IMR-90 (cell line): Measurements from ENCODE around the gene THEM5. TPM values are rescaled to one million over a fixed set of nuclear protein-coding genes. Genes with fewer than 3 reads are reported as not detected.

Source experiments
- ATAC-seq: fragments of 200-7000 bp; cut with Tn5 transposase; 2 replicates; pipeline ENCODE4 v1.9.1; 2020; ENCODE audit warnings: low read depth, mild to moderate bottlenecking, moderate library complexity
- BruUV-seq: library from RNA; stranded (reverse); fragments of 400-500 nt; replicated peaks from 2 replicates; lab custom pipeline; 2021; lab: Mats Ljungman, UMichigan
- CTCF ChIA-PET: fragments of 300-600 bp; formaldehyde crosslinking; extraction: SDS; loops from one replicate; lab custom pipeline; 2021; ENCODE audit warnings: antibody characterized with exemption; lab: Yijun Ruan, JAX
- POLR2A ChIA-PET: fragments of 300-600 bp; sonication (Branson Sonifier 250); formaldehyde crosslinking; loops from one replicate; lab custom pipeline; 2022; ENCODE audit warnings: antibody characterized with exemption; ENCODE audit not compliant: unreplicated experiment; lab: Charles Lee
- DNase-seq: peaks from one replicate; pipeline ENCODE4 v3.0.0; 2013
- H2AFZ ChIP-seq: replicated peaks from 2 replicates; pipeline ENCODE3; 2013; ENCODE audit warnings: low read length, mild to moderate bottlenecking; ENCODE audit not compliant: poor library complexity
- H2AK5ac ChIP-seq: 2 replicates; pipeline ENCODE4 v1.6.1; 2013; ENCODE audit warnings: low read depth, low read length, inconsistent platforms
- H2AK9ac ChIP-seq: replicated peaks from 2 replicates; pipeline ENCODE3; 2013; ENCODE audit warnings: mild to moderate bottlenecking, low read depth, low read length, moderate library complexity; ENCODE audit not compliant: poor library complexity
- H2BK120ac ChIP-seq: 2 replicates; pipeline ENCODE4 v1.6.1; 2013; ENCODE audit warnings: low read depth, low read length, inconsistent platforms
- H2BK15ac ChIP-seq: 3 replicates; pipeline ENCODE4 v1.6.1; 2013; ENCODE audit warnings: low read depth, low read length, inconsistent platforms
- H2BK20ac ChIP-seq: 2 replicates; pipeline ENCODE4 v1.6.1; 2013; ENCODE audit warnings: low read depth, mild to moderate bottlenecking, inconsistent platforms, low read length, moderate library complexity
- H2BK5ac ChIP-seq: 2 replicates; pipeline ENCODE4 v1.6.1; 2013; ENCODE audit warnings: mild to moderate bottlenecking, low read depth, low read length, inconsistent platforms; ENCODE audit not compliant: poor library complexity, severe bottlenecking
- H3K14ac ChIP-seq: replicated peaks from 2 replicates; pipeline ENCODE4 v1.6.1; 2013; ENCODE audit warnings: low read depth, low read length, inconsistent platforms
- H3K18ac ChIP-seq: 2 replicates; pipeline ENCODE4 v1.6.1; 2013; ENCODE audit warnings: low read depth, low read length, control low read depth
- H3K23ac ChIP-seq: 2 replicates; pipeline ENCODE4 v1.6.1; 2013; ENCODE audit warnings: low read depth, low read length, inconsistent platforms
- H3K27ac ChIP-seq: 2 replicates; pipeline ENCODE4 v1.5.1; 2013; ENCODE audit warnings: mild to moderate bottlenecking, control low read depth, low read length; ENCODE audit not compliant: insufficient read depth
- H3K27me3 ChIP-seq: 2 replicates; pipeline ENCODE4 v1.6.1; 2013; ENCODE audit warnings: low read length; ENCODE audit not compliant: control insufficient read depth, insufficient read depth
- H3K36me3 ChIP-seq: 2 replicates; pipeline ENCODE4 v1.6.1; 2013; ENCODE audit warnings: low read length, mixed read lengths; ENCODE audit not compliant: control insufficient read depth, insufficient read depth
- H3K4ac ChIP-seq: 2 replicates; pipeline ENCODE4 v1.6.1; 2013; ENCODE audit warnings: low read depth, low read length, inconsistent platforms
- H3K4me1 ChIP-seq: 2 replicates; pipeline ENCODE4 v1.6.1; 2013; ENCODE audit warnings: low read length, mixed read lengths; ENCODE audit not compliant: control insufficient read depth, insufficient read depth
- H3K4me2 ChIP-seq: 2 replicates; pipeline ENCODE4 v1.6.1; 2013; ENCODE audit warnings: low read depth, mild to moderate bottlenecking, control low read depth, low read length, moderate library complexity
- H3K4me3 ChIP-seq: 2 replicates; pipeline ENCODE4 v1.5.1; 2013; ENCODE audit warnings: low read depth, mild to moderate bottlenecking, control low read depth, low read length, moderate library complexity; ENCODE audit not compliant: insufficient read depth
- H3K56ac ChIP-seq: 2 replicates; pipeline ENCODE4 v1.6.1; 2013; ENCODE audit warnings: low read length, inconsistent platforms; ENCODE audit not compliant: insufficient read depth; ENCODE audit errors: extremely low read depth
- H3K79me1 ChIP-seq, 2 experiments: 2 replicates each; pipeline ENCODE4 v1.6.1; 2013; ENCODE audit warnings: low read length in 2 of 2, inconsistent platforms in 1 of 2, low read depth in 1 of 2
- H3K9ac ChIP-seq: 2 replicates; pipeline ENCODE4 v1.6.1; 2013; ENCODE audit warnings: low read depth, low read length, control low read depth
- H3K9me1 ChIP-seq: 2 replicates; pipeline ENCODE4 v1.6.1; 2013; ENCODE audit warnings: low read length, inconsistent platforms; ENCODE audit not compliant: insufficient read depth
- H3K9me3 ChIP-seq: 2 replicates; pipeline ENCODE4 v1.6.1; 2013; ENCODE audit warnings: low read length; ENCODE audit not compliant: control insufficient read depth, insufficient read depth
- H4K20me1 ChIP-seq: 2 replicates; pipeline ENCODE4 v1.6.1; 2013; ENCODE audit warnings: low read length, inconsistent platforms; ENCODE audit not compliant: insufficient read depth
- H4K5ac ChIP-seq: 2 replicates; pipeline ENCODE4 v1.6.1; 2013; ENCODE audit warnings: mild to moderate bottlenecking, low read depth, low read length, control low read depth
- H4K8ac ChIP-seq, 2 experiments: 2 replicates each; pipeline ENCODE4 v1.6.1; 2013; ENCODE audit warnings: low read depth in 2 of 2, low read length in 2 of 2, control low read depth in 1 of 2, inconsistent platforms in 1 of 2
- H4K91ac ChIP-seq: 2 replicates; pipeline ENCODE4 v1.6.1; 2013; ENCODE audit warnings: low read depth, low read length, inconsistent platforms; ENCODE audit not compliant: insufficient read depth
- MXI1 ChIP-seq: IDR thresholded peaks from 2 replicates; pipeline ENCODE4 v1.6.1; 2012; ENCODE audit warnings: low read depth, mild to moderate bottlenecking, low read length, moderate library complexity, borderline replicate concordance
- RCOR1 ChIP-seq: IDR thresholded peaks from 2 replicates; pipeline ENCODE4 v1.6.1; 2012; ENCODE audit warnings: mild to moderate bottlenecking, low read length, improper control_type of control experiment; ENCODE audit not compliant: insufficient replicate concordance
- RFX5 ChIP-seq: IDR thresholded peaks from 2 replicates; pipeline ENCODE4 v1.8.0; 2012; ENCODE audit warnings: low read depth, mild to moderate bottlenecking, low read length, moderate library complexity
- WGBS, 2 experiments: methylation state at CpG; one replicate each; pipeline versions ENCODE4 v1.1.5 to v1.1.7; 2013; ENCODE audit warnings: missing lambda C conversion rate in 2 of 2; ENCODE audit not compliant: insufficient read length in 1 of 2; ENCODE audit errors: extremely low coverage in 2 of 2; 5-methylcytosine and 5-hydroxymethylcytosine counted together
- dilution Hi-C: fragments of 300-500 bp; cut with HindIII; formaldehyde crosslinking; loops from one replicate; pipeline ENCODE4 v1.14.3; 2018; ENCODE audit warnings: low sequenced_read_pairs; ENCODE audit not compliant: unreplicated experiment
- in situ Hi-C: fragments of 300-500 bp; cut with MboI; formaldehyde crosslinking; loops from 3 replicates; pipeline ENCODE4 v1.14.3; 2019; ENCODE audit warnings: low sequenced_read_pairs, inconsistent platforms, mixed read lengths
- intact Hi-C: fragments of 100-400 bp; cut with micrococcal nuclease; formaldehyde crosslinking; loops from 2 replicates; pipeline ENCODE4 v1.10.0; 2022
- polyA plus RNA-seq, 3 experiments: library from polyadenylated mRNA; depleted of rRNA; stranded (reverse); fragments of >200 nt; gene quantifications; 2 replicates each; pipeline ENCODE4 v1.2.3, GENCODE V29; 2012; ENCODE audit warnings: low replicate concordance in 1 of 3
- total RNA-seq: library from RNA; depleted of rRNA; stranded (reverse); fragments of >200 nt; gene quantifications from 2 replicates; pipeline ENCODE4 v1.2.3, GENCODE V29; 2012

The THEM5 gene
- total and polyA plus RNA-seq, 2 of the 4 experiments (the other 2 are of a cell fraction), result not detected

DNA sequence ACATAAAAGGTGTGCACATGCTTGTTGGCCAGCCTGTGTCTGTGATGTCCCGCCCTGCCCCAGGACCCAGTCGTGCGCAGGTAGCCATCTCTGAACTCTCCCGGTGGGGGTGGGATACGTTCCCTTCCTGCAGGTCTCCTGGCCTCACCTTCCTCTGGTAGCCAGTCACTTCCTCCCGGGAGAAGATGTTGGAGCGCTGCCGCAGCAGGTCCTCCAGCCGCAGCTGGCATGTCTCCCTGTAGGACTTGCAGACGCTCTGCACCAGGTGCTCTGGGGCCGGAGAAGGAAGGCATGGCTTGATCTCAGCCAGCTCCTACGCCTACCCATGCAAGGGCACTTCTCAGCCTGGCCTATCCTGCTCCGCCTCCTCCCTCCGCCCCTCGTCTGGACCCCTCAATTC is 39.1 kb downstream of the THEM5 start:
- Histone ChIP-seq H3K27ac (no peak overlapping the region), H3K79me1 (no peaks in the 10 kb centered on the region), H3K9me1 (no peaks in the 10 kb centered on the region), H3K4me1 (no peaks in the 10 kb centered on the region), H2AFZ (no peak overlapping the region), H3K18ac (no peak overlapping the region), H4K8ac (no peak overlapping the region), H2AK5ac (no peak overlapping the region), H4K20me1 (no peaks in the 10 kb centered on the region), H2BK20ac (no peak overlapping the region), H2BK120ac (no peak overlapping the region), H3K23ac (no peak overlapping the region), H3K27me3 (peaks cover 75% of the 10 kb centered on the region), H2BK5ac (no peak overlapping the region), H3K4ac (no peak overlapping the region), H2BK15ac (no peak overlapping the region), H3K9me3 (no peaks in the 10 kb centered on the region), H4K91ac (no peak overlapping the region), H3K36me3 (no peaks in the 10 kb centered on the region), H3K9ac (no peak overlapping the region), H3K4me3 (no peak overlapping the region), H3K56ac (no peak overlapping the region), H3K14ac (no peak overlapping the region), H4K5ac (no peak overlapping the region), H3K4me2 (no peak overlapping the region), H2AK9ac (no peak overlapping the region)
- ChIA-PET CTCF (no interaction called here), POLR2A (no interaction called here)
- no peak for TF ChIP-seq RFX5
- no peak for TF ChIP-seq MXI1
- TF ChIP-seq RCOR1, result no peak
- no TSS peak for BruUV-seq
- in situ Hi-C loops, result no loop called here
- WGBS, 2 experiments, result 63% methylated on average over 7 of the region's 15 CpGs; no CpG with 5 or more reads in 1 of the 2 experiments
- ATAC-seq (no peak), DNase-seq (no peak)
- dilution Hi-C loops, result no loop called here
- intact Hi-C loops, result no loop called here
